HepG2 (cell line): ENCODE results near the gene SNRPD2. TPM values are rescaled to one million over a fixed set of nuclear protein-coding genes. Genes with fewer than 3 reads are reported as not detected.

Experiments
- ARNT2 ChIP-seq: sonication (generic); formaldehyde crosslinking; IDR thresholded peaks from 2 replicates; pipeline ENCODE4 v1.8.0; 2022; ENCODE audit warnings: mild to moderate bottlenecking, low read depth, missing genetic modification reagents, moderate library complexity
- BCLAF1 ChIP-seq: fragments of 450-650 bp; IDR thresholded peaks from 2 replicates; pipeline ENCODE4 v1.6.1; 2017; ENCODE audit warnings: mild to moderate bottlenecking
- DDIT3 ChIP-seq: sonication (generic); formaldehyde crosslinking; IDR thresholded peaks from 2 replicates; pipeline ENCODE4 v1.4.0; 2020; ENCODE audit warnings: mild to moderate bottlenecking, missing genetic modification reagents
- ERF ChIP-seq: IDR thresholded peaks from 2 replicates; pipeline ENCODE4 v1.6.1; 2018; ENCODE audit warnings: missing biosample characterization, missing genetic modification reagents
- GATAD1 ChIP-seq: IDR thresholded peaks from 2 replicates; pipeline ENCODE4 v1.6.1; 2016; ENCODE audit warnings: missing genetic modification reagents, missing compliant biosample characterization
- NAIF1 ChIP-seq: sonication (generic); formaldehyde crosslinking; IDR thresholded peaks from 2 replicates; pipeline ENCODE4 v1.5.0; 2020; ENCODE audit warnings: mild to moderate bottlenecking, missing genetic modification reagents, borderline replicate concordance
- NKX3-1 ChIP-seq: sonication (generic); formaldehyde crosslinking; IDR thresholded peaks from 2 replicates; pipeline ENCODE4 v1.5.0; 2020; ENCODE audit warnings: missing genetic modification reagents
- PHF5A ChIP-seq: IDR thresholded peaks from one replicate; pipeline ENCODE4 v1.6.1; 2018; ENCODE audit warnings: low read depth, missing genetic modification reagents; ENCODE audit not compliant: unreplicated experiment
- TFAP4 ChIP-seq: sonication (generic); IDR thresholded peaks from 2 replicates; pipeline ENCODE4 v1.6.1; 2016; ENCODE audit warnings: low read depth, borderline replicate concordance
- ZBTB33 ChIP-seq: sonication (generic); formaldehyde crosslinking; IDR thresholded peaks from 2 replicates; pipeline ENCODE4 v1.4.0; 2020; ENCODE audit warnings: missing genetic modification reagents
- ZFP1 ChIP-seq: IDR thresholded peaks from 2 replicates; pipeline ENCODE4 v1.6.1; 2016
- ZNF441 ChIP-seq: sonication (generic); formaldehyde crosslinking; IDR thresholded peaks from 2 replicates; pipeline ENCODE4 v1.7.0; 2021; ENCODE audit warnings: missing genetic modification reagents, borderline replicate concordance
- ZNF574 ChIP-seq: sonication (generic); formaldehyde crosslinking; IDR thresholded peaks from 2 replicates; pipeline ENCODE4 v1.4.0; 2020; ENCODE audit warnings: missing genetic modification reagents
- ZNF580 ChIP-seq: IDR thresholded peaks from 2 replicates; pipeline ENCODE4 v1.6.1; 2016; ENCODE audit warnings: low read depth, borderline replicate concordance
- ZNF850 ChIP-seq: sonication (generic); formaldehyde crosslinking; conservative IDR thresholded peaks from 2 replicates; pipeline ENCODE4 v1.9.0; 2021; ENCODE audit warnings: mild to moderate bottlenecking, missing genetic modification reagents
- ZXDC ChIP-seq: sonication (generic); formaldehyde crosslinking; IDR thresholded peaks from 2 replicates; pipeline ENCODE4 v1.5.0; 2020; ENCODE audit warnings: mild to moderate bottlenecking, missing genetic modification reagents
- polyA plus RNA-seq, 8 experiments: library from polyadenylated mRNA; depleted of rRNA in 3 of 8; stranded (reverse) in 7 of 8; unstranded in 1 of 8; fragments of >200 nt; fragmentation: Illumina TruSeq in 4 of 8; extraction: Trizol in 4 of 8; gene quantifications; 2 replicates each; pipeline versions ENCODE4 v1.2.1 to v1.2.3, GENCODE V29; 2011 to 2016; ENCODE audit warnings: low read depth in 4 of 8, missing spikeins in 1 of 8, mixed read lengths in 1 of 8; ENCODE audit not compliant: insufficient read depth in 1 of 8
- total RNA-seq, 5 experiments: library from RNA; depleted of rRNA; stranded (reverse); fragments of >200 nt; fragmentation: Illumina TruSeq; extraction: Trizol; gene quantifications; 2 replicates each; pipeline ENCODE4 v1.2.3, GENCODE V29; 2016; ENCODE audit warnings: low read depth in 1 of 5

The SNRPD2 gene
- total and polyA plus RNA-seq, 2 of the 13 experiments (the other 11 are each of a cell fraction or from before 2014, with no cell fraction given), result 299 to 485 TPM

GRCh38 chr19:45643024-45643926, 48.5 kb downstream of the SNRPD2 start (continued):
- TF ChIP-seq ZXDC (CRISPR knock-in tag) (no peak), TFAP4 (peak; percentile 20; the same call in 1 of the 2 replicates), DDIT3 (CRISPR knock-in tag) (no peak), ZBTB33 (CRISPR knock-in tag) (peak; percentile 43; the same call in 1 of the 2 replicates), ZNF580 (peak; percentile 30; the same call in 1 of the 2 replicates), ZNF850 (CRISPR knock-in tag) (no peak), GATAD1 (no peak; the same call in 1 of the 2 replicates), PHF5A (CRISPR knock-in tag) (no peak), NAIF1 (CRISPR knock-in tag) (no peak), NKX3-1 (CRISPR knock-in tag) (no peak), ARNT2 (CRISPR knock-in tag) (peak; percentile 48; the same call in 1 of the 2 replicates), BCLAF1 (no peak), ZFP1 (no peak), ZNF574 (CRISPR knock-in tag) (no peak), ERF (CRISPR knock-in tag) (no peak), ZNF441 (CRISPR knock-in tag) (no peak)
